EL (cell line): ENCODE data around the gene TSPAN14.
"Not testable (repeated sequence)": the region's sequence is repeated elsewhere in the genome, so short reads cannot be mapped to it uniquely, and the experiment has no call there.

Experiments used
- DNase-seq: peaks from one replicate; pipeline ENCODE4 v3.0.0-alpha.2; 2016

The TSPAN14 gene

DNA sequence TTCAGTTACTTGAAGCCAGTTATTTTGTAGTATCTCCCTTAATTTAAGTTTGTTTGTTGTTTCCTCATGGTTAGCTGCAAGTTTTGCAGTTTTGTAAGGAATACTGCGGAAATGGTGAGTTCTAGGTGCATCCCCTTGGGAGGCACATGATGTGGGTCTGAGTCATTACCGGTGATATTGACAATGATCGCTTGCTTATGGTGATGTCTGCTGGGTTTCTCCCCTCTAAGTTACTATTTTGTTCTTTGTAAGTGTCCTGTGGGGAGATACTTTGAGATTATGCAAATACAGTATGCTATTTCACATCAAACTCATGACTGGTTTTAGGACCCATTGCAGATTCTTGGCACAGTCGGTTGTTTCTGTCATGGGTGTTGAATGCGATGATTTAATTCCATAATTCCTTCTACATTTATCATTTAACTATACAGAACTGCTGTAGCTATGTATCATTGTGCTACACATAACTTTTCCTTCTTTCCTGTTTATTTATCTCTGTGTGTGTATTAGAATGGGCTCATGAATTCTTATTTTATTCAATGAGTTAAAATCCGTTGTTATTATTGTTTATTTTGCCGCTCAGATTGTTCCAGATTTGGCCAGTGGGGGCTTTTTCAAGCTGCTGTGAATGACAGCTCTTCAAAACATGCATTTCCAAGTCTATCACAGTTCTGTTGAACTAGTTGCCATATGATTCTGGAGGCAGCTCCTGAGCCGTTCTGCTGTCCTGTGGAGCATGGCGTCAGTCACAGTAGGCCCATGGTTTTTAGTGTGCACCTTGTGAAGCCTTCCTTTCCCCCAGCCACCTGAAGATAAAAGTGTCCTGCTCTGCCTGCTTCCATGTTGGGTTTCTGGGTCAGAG lies 18.4 kb downstream of the TSPAN14 start:
- DNase-seq = peak; percentile 85

DNA sequence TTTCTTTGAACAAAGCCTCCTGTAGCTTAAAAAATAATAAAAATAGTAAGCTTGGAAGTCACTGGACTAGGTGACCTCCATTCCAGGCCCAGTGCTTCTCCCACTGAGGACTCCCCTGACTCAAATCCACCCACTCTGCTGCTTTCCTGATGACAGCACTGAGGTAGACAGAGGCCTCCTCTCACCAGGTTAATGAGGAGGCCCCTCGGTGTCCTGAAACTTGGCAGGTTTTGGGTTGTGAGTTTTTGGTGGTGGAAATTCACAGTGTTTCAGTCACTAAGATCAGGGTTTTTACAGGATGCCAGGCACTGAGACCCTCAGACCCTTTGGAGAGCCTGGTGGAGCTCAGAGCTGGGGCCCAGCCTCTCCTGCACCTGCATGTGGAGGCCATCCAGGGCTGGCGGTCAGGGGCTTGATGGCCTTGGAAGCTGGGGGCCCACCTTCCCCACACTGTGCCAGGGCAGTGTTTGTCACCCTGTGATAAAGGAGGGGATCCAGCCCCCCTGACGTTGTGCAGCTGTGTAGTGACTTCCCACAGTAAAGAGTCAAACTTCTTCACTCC lies 19.1 kb downstream of the TSPAN14 start:
- no peak for DNase-seq

DNA sequence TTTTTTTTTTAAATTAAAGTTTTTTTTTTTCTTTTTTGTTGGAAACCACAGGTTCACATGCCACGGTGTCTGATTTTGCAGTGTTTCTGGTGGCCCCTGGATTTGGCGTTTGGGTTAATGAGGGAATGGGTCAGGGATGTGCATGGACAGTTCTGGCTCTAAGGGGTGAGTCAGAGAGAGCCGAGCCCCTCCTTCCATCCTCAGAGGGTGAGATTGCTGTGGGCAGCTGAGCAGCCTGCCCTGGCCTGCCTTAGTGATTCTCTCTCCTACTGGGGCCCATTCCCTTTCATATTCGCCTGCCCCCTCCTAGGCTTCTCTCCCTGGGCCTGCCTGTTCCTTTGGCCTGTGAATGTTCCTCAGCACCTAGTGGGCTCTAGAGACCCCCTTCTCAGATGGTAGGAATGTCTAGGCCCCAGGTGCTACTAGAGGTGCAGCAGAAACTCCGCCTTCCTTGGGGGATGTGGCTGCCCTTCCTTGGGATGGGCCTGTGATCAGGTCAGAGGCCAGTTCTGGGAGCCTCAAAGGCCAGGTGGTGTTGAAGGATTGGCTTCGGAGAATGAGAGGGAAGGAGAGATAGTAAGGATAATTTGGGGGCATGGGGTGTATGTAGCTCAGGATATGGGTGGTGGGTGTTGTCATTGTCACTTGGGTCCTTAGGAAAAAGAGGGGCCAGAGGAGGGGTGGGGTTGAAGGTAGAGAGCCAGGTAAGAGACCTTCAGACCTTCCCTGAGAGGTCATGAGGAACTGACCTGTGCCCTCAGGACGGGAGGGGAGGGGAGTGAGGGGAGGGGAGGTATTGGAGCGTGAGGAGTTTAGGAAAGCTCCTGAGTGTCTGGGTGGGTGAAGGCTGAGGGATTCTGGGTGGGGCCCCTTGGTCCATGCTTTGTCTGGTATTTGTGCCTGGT lies 19.8 kb downstream of the TSPAN14 start:
- DNase-seq = peak; percentile 52

DNA sequence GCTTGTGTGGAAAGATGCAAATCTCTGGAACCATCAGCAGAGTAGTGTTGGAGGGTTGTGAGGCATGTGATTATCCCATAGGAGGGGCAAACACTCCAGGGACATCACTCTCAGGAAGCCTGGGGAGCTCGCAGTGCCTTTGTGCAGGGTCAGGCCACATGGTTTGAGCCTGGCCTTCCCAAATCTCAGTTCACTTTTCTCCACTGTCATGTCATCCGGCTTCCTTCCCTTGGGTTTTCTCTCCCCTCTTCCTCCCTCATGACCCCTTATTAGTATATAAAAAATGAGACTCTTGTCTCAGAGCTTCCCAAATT lies 20.4 kb downstream of the TSPAN14 start:
- DNase-seq = no peak

DNA sequence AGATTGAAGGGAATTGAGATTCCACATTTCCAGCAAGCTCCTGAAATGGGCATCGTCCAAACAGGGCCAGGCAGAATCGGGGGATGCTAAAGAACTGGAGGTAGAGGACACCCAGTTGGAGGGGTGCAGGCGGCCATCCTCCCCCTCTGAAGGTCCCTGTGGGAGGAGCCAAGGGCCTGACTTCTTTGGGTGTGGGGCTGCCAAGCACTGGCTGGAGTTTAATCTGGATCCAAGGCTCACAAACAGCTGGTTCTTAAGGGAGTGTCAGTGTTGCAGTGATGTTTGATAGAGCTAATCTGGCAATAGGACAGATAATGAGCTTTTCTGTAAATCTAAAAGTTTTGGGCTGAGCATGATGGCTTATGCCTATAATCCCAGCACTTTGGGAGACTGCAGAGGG lies 20.8 kb downstream of the TSPAN14 start:
- no peak for DNase-seq

DNA sequence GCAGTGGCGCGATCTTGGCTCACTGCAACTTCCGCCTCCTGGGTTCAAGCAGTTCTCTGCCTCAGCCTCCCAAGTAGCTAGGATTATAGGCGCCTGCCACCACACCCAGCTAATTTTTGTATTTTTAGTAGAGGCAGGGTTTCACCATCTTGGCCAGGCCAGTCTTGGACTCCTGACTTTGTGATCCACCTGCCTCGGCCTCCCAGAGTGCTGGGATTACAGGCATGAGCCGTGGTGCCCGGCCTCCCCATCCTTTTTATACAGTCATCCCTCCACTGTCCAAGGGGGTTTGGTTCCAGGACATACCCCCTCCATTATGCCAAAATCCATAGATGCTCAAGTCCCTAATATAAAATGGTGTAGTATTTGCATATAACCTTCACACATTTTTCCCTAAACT lies 21.5 kb downstream of the TSPAN14 start:
- DNase-seq = not testable (repeated sequence)

DNA sequence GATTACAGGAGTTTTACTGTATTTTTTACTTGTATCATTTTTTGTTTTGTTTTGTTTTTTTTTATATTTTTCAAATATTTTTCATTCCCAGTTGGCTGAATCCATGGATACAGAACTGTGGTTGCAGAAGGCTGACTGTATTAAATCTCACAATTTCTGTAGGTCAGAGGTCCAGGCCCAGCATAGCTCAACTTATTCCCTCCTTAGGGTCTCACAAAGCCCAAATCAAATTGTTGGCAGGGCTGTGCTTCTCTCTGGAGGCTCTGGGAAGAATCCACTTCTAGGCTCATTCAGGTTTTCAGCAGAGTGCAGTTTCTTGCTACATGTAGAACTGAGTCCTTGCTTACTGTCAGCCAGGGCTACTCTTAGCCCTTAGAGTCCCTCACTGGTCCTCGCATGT lies 22.6 kb downstream of the TSPAN14 start:
- DNase-seq = no peak

DNA sequence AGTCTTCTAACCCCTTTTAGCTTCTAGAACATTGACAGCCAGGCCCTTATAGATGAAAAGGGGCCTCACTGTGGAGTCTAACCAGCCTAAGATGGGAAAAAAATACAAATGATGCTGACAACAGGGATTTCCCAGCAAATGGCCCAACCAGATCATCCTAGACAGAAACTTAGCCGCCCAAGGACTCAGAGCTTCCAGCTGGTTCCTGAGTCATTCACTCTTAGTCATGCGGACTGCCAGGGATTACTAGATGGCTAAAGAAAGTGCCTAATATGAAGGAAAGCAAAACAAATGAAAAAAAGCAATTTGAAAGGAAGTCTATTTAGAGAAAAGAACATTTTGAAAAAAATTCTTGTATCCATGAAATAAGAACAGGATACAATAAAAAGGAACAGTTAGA lies 23.7 kb downstream of the TSPAN14 start:
- DNase-seq = peak; percentile 89

DNA sequence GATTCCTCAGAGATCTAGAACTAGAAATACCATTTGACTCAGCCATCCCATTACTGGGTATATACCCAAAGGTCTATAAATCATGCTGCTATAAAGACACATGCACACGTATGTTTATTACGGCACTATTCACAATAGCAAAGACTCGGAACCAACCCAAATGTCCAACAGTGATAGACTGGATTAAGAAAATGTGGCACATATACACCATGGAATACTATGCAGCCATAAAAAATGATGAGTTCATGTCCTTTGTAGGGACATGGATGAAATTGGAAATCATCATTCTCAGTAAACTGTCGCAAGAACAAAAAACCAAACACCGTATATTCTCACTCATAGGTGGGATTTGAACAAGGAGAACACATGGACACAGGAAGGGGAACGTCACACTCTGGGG lies 26.3 kb downstream of the TSPAN14 start:
- DNase-seq = not testable (repeated sequence)

DNA sequence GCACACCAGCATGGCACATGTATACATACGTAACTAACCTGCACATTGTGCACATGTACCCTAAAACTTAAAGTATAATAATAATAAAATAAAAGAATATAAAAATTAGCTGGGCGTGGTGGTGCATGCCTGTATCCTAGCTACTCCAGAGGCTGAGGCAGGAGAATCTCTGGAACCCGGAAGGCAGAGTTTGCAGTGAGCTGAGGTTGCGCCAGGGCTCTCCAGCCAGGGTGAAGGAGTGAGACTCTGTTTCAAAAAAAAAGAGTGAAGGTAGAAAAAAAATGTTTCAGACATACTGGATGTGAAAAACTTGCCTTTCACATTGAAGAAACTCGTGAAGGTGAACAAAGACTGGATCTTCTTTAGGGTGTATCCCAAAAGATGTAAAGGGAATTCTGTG lies 26.7 kb downstream of the TSPAN14 start:
- DNase-seq = no peak

DNA sequence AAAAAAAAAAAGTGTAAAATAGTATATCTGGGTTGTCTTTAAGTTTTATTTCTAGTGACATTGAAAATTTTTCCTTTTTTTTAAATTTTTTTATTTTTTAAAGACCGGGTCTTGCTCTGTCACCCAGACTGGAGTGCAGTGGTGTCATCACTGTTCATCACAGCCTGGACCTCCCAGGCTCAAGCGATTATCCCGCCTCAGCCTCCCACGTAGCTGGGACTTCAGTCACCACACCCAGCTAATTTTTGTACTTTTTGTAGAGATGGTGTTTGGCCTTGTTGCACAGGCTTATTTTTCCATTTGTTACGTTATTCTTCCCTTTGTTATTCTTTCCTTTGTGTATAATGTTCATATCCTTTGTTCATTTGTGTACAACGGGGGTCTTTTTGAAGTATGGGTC lies 30.1 kb downstream of the TSPAN14 start:
- no peak for DNase-seq

DNA sequence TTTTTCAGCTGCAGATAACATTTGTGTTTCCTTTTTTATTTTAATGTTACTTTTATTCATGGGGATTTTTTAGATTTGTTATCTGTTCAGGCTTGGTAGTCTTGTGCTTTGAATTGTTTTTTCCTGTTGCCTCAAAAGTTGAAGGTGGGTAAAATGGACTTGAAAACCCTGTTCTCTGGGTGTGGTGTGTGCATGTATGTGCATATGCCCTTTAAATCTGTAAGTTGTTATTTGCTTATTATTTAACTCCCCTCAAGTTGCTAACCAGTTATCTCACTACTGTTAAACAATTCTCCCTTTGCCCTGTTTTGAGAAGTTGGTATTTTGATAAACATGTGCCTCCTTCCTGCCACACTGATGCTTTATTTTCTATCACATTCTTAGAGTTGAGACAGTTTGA lies 30.6 kb downstream of the TSPAN14 start:
- no peak for DNase-seq

DNA sequence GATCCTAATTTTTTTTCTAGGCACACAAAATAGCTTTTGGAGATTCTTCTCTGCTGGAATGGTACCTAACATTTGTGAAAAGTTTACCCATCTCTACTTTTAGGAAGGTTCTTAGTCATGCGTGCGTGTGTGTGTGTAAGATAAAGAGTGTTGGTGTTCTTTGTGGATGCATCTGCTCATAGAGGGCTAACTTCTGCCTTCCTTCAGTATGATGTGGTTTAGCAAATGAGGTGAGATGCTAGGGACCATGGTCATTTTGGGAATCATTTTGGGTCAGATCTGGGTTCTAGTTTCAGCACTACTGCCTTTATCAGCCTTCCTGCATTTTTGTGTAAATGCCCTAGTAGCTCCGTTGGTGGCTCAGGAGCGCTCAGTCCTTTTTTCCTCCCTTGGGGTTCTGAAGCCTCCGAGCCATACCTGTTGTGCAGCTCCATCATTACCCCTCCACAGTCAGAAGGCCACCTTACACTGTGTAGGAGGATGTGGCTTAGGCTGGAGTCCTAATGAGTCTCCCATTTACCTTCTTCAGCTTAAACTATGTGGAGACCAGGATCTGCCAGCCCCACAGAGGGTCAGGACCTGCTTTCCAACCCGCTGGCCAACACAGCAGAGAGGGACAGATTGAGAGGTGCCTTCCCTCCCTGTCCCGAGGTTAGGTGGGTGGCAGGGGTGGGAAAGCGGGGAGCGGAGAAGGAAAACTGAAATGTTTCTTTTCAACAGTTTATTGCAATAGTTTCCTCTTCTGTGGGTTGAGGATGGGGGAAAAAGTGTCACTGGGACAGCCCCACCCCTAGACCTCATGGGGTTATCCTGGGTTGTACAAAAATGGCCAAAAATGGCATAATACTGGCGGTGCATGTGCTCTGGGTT lies 31.2 kb downstream of the TSPAN14 start:
- no peak for DNase-seq

DNA sequence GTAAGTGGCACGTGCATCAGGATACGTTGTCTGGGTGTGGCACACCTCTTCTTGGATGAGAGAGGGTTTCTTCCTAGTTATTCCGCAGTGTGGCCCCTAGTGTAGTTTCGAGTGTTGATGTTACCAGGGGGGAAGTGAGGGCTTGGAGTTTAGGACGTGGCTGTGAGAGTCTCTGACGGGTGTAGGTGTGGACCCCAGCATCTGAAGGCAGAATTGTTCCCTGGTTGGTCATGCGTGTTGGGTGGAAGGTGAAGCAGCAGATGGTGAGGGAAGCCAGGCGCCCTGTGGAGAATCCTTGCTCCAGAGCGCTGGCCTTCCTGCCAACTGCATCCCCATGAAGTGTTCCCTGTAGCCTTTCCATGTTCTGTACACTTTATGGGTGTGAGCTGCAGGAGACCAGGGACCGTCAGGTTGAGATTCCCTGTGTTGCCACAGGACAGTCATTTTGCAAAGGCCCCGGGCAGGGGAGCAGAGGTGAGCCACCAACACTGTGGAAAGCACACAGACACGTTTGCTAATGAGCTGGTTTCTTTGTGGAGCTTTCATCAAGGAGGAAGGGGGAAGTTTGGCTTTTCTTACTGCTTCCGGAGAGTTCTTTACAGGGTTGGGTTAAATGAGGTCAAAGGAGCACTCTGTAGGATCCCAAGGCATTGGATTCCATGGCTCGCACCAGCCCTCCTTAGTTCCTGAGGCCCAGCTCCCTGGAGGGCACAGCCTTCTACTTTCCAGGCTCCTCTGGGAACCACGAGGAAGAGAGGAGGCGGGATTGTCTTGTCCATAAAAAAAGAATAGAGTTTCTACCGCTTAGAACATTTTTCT lies 32.0 kb downstream of the TSPAN14 start:
- no peak for DNase-seq

DNA sequence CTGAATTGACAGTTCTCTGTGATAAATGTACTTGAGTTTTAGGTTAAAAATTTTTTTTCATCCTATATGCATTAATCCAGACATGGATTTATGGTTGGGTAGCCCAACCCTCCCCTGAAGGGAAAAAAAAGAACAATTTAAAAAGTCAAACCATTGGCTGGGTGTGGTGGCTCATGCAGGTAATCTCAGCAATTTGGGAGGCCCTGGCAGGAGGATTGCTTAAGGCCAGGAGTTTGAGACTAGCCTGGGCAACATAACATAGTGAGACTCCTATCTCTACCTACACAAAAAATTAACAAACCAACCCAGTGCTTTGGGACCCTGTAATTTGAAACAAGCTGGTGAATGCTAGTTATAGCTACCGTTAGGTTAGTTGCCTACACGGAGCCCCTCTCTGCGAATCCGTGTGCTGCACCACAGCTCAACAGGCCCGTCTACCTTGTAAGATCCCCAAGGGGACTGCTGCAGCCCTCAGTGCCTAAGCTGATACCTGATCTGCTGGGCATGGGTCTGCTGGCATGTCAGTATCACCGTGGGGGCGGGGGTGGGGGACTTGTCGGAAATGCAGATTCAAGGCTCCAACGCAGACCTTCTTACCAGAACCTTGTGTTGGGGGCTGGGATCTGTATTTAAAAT lies 32.8 kb downstream of the TSPAN14 start:
- no peak for DNase-seq

DNA sequence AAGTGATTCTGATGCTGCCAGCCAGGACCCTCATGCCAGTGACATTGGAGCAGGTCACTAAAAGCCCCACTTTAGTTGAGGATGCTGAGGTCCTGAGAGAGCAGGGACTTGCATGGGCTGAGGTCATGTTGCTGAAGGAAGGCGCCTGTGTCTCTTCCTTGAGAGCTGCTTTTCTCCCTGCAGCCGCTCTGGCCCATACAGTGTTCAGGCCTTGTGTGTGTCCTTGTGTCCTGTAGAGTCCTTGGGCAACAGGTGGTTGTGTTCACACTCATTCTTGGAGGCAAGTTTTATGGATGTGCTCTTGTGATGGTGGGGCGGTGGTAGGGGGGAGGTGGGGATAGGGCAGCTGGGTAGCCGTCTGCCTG lies 33.3 kb downstream of the TSPAN14 start:
- no peak for DNase-seq

DNA sequence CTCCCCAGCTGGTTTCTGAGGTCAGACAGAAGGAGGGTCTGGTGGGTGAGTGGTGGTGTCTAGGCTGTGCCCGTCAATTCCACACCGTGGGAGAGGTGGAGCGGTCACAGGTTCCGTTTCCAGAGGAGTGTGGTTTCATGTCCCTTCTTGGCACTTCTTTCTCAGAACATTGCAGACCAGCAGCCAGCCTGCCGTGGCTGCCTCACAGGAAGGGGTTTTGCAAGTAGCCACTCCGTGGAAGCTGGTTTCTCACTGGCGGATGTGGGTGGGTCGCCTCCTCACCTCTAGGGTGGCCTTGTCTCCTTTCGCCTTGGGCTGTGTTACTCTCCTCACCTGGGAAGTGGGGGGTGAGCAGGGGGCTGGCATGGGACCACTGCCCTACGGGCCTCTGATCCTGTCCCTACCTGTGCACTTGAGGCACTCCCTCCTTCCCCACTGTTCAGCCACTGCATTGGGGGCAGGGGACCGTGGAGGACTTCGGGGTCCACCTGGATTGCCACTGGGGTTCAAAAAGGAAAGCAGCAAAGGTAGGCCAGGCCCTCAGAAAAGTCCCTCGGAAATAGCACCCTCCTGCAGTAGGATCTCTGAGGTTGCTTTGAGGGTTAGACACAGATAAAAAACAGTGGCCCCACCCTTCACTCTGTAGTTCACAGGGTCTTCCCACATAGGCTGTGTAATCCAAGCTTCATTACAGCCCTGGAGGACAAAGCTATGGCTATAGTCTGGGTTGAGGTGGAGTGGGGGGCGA lies 33.9 kb downstream of the TSPAN14 start:
- no peak for DNase-seq

DNA sequence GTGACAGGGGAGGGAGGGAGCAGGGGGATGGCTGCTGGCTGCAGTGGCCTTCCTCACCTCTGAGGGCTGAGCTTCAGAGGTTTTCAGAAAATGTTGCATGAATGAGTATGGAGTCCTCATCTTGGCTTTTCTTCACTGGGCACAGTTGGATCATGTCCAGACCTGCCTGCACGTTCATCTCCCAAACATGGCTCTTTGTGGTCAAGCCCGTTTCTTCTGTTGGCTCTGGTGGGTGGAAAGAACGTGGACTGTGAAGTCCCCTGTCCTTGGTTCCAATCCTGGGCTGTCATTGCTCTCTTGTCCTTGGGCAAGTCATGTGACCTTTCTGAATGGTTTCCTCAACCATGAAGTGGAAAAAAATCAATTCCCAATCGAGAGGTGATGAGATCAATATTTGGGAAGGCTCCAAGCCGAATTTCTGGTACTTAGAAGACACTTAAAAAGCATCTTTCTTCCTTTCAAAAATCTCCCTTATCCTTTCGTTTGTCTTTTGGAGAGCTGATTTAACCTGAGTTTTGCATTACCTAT lies 34.5 kb downstream of the TSPAN14 start:
- no peak for DNase-seq

DNA sequence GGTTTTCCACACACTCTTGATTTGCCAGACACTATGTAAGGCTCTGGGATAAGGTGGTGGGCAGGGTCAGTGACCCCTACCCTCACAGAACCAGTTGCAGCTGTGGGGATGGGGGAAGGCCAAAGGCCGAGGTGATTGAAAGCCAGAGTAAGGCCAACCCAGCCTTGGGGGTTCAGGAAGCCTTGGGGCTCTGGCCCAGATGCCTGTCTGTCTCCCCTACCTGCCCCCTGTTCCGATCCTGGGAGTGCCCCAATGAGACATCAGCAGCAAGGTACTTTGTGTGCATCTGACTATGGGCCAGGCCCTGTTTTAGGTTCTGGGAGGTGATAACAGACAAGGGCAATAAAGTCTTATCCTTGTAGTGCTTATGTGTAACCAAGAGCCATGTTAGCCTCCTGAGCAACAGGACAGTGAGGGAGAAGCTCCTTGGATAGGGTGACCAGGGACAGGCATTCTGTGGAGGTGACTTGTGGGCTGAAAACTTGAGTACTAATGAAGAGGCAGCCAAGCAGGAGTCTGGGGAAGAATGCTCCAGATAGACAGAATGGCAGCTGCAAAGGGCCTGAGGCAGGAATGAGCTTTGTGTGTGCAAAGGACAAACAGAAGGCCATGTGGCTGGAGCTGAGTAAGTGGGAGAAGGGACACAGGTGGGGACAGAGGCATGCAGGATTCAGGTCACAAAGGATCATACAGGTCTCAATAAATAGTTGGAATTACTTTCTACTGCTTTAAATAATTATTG lies 35.4 kb downstream of the TSPAN14 start:
- DNase-seq = no peak
